Endothelial cell of umbilical vein (primary cell): Measurements from ENCODE around the gene MT1B. TPM values are rescaled to one million over a fixed set of nuclear protein-coding genes. Genes with fewer than 3 reads are reported as not detected.

Source experiments
- BruUV-seq: library from RNA; stranded (reverse); fragments of 400-500 nt; replicated peaks from 2 replicates; lab custom pipeline; 2021; lab: Mats Ljungman, UMichigan
- CTCF ChIA-PET: fragments of 300-600, 350-600 bp; sonication (Branson Sonifier 250); formaldehyde crosslinking; loops from one replicate; lab custom pipeline; 2021; ENCODE audit warnings: antibody characterized with exemption, inconsistent platforms; lab: Charles Lee
- POLR2A ChIA-PET: fragments of 300-600, 350-600 bp; sonication (Branson Sonifier 250); formaldehyde crosslinking; loops from one replicate; lab custom pipeline; 2021; ENCODE audit warnings: antibody characterized with exemption, inconsistent platforms; lab: Charles Lee
- DNase-seq: peaks from one replicate; pipeline ENCODE4 v3.0.0-alpha.2; 2011; ENCODE audit warnings: low read depth, low spot score
- FAIRE-seq: peaks from 2 replicates; lab custom pipeline; 2011; peaks lifted over from hg19 to GRCh38; lab: Jason Lieb, UNC
- H2AFZ ChIP-seq: 2 replicates; pipeline ENCODE4 v1.6.0; 2012; ENCODE audit warnings: low read depth, low read length, control low read depth, inconsistent platforms
- H3K27ac ChIP-seq: 2 replicates; pipeline ENCODE4 v1.5.1; 2011; ENCODE audit warnings: low read depth, mild to moderate bottlenecking, control low read depth, low read length, moderate library complexity; ENCODE audit not compliant: insufficient read depth
- H3K27me3 ChIP-seq, 2 experiments: 2 replicates each; pipeline versions ENCODE4 v1.6.0 to v1.6.1; 2011; ENCODE audit warnings: low read length in 2 of 2, mixed read lengths in 1 of 2; ENCODE audit not compliant: control insufficient read depth in 2 of 2, insufficient read depth in 2 of 2
- H3K36me3 ChIP-seq, 2 experiments: 2 replicates in 1 of 2; 3 replicates in 1 of 2; pipeline ENCODE4 v1.5.1; 2011; ENCODE audit warnings: low read length in 2 of 2, mild to moderate bottlenecking in 1 of 2, moderate library complexity in 1 of 2; ENCODE audit not compliant: control insufficient read depth in 2 of 2, insufficient read depth in 2 of 2; ENCODE audit errors: extremely low read depth in 1 of 2
- H3K4me1 ChIP-seq: 3 replicates; pipeline ENCODE4 v1.5.1; 2011; ENCODE audit warnings: mild to moderate bottlenecking, low read length; ENCODE audit not compliant: control insufficient read depth, insufficient read depth; ENCODE audit errors: extremely low read depth
- H3K4me2 ChIP-seq: 2 replicates; pipeline ENCODE4 v1.6.1; 2011; ENCODE audit warnings: low read length, control low read depth, mixed read lengths; ENCODE audit not compliant: insufficient read depth
- H3K4me3 ChIP-seq, 3 experiments: fragments of 200-600 bp in 1 of 3; sonication (generic), shearing (Covaris generic) in 1 of 3; replicated peaks in 1 of 3; 2 replicates each; pipeline ENCODE4 v1.5.1; 2011 to 2016; ENCODE audit warnings: control low read depth in 3 of 3, low read length in 3 of 3, mild to moderate bottlenecking in 2 of 3, inconsistent platforms in 1 of 3, low read depth in 1 of 3, moderate library complexity in 1 of 3; ENCODE audit not compliant: insufficient read depth in 1 of 3
- H3K79me2 ChIP-seq: 2 replicates; pipeline ENCODE4 v1.6.0; 2012; ENCODE audit warnings: low read length, inconsistent platforms; ENCODE audit not compliant: control insufficient read depth, insufficient read depth
- H3K9ac ChIP-seq: replicated peaks from 2 replicates; pipeline ENCODE3; 2011; ENCODE audit warnings: low read length, control low read depth; ENCODE audit not compliant: insufficient read depth; ENCODE audit errors: extremely low read depth
- H3K9me1 ChIP-seq: replicated peaks from 3 replicates; pipeline ENCODE4 v1.6.0; 2011; ENCODE audit warnings: mild to moderate bottlenecking, low read length; ENCODE audit not compliant: control insufficient read depth, insufficient read depth; ENCODE audit errors: extremely low read depth
- H3K9me3 ChIP-seq: replicated peaks from 2 replicates; pipeline ENCODE4 v1.5.1; 2012; ENCODE audit warnings: low read length, inconsistent platforms; ENCODE audit not compliant: control insufficient read depth, insufficient read depth
- H4K20me1 ChIP-seq: replicated peaks from 2 replicates; pipeline ENCODE3; 2011; ENCODE audit warnings: mild to moderate bottlenecking, low read length; ENCODE audit not compliant: control insufficient read depth, insufficient read depth; ENCODE audit errors: extremely low read depth
- FOS ChIP-seq: IDR thresholded peaks from 2 replicates; pipeline ENCODE4 v1.6.1; 2011; ENCODE audit warnings: mild to moderate bottlenecking, low read length, moderate library complexity, borderline replicate concordance; ENCODE audit not compliant: insufficient read depth
- GATA2 ChIP-seq: IDR thresholded peaks from 2 replicates; pipeline ENCODE4 v1.7.0; 2011; ENCODE audit warnings: low read depth, mild to moderate bottlenecking, moderate library complexity, mixed read lengths, low read length; ENCODE audit not compliant: insufficient read length, insufficient read depth
- JUN ChIP-seq: IDR thresholded peaks from 2 replicates; pipeline ENCODE4 v1.6.1; 2011; ENCODE audit warnings: borderline replicate concordance, low read depth; ENCODE audit not compliant: insufficient read length, insufficient read depth
- MYC ChIP-seq: IDR thresholded peaks from one replicate; pipeline ENCODE4 v1.6.1; 2011; ENCODE audit warnings: mild to moderate bottlenecking, low read depth, low read length
- POLR2A ChIP-seq: IDR thresholded peaks from 2 replicates; pipeline ENCODE4 v1.6.1; 2012; ENCODE audit warnings: low read depth, mild to moderate bottlenecking, control low read depth, low read length
- POLR2AphosphoS5 ChIP-seq: IDR thresholded peaks from 2 replicates; pipeline ENCODE4 v1.6.1; 2012; ENCODE audit warnings: low read depth, mild to moderate bottlenecking, control low read depth, low read length, moderate library complexity; ENCODE audit not compliant: insufficient read depth
- dilution Hi-C: fragments of 300-500 bp; cut with MboI; formaldehyde crosslinking; loops from one replicate; pipeline ENCODE4 v1.15.0; 2019; ENCODE audit warnings: low sequenced_read_pairs; ENCODE audit not compliant: extremely low pct_ligation_motif_present
- intact Hi-C: fragments of 100-400 bp; cut with micrococcal nuclease; formaldehyde crosslinking; loops from one replicate; pipeline ENCODE4 v1.10.0; 2022
- polyA plus RNA-seq, 4 experiments: library from polyadenylated mRNA; depleted of rRNA in 3 of 4; stranded (reverse) in 3 of 4; unstranded in 1 of 4; fragments of >200 nt; gene quantifications; 2 replicates each; pipeline versions ENCODE4 v1.2.1 to v1.2.3, GENCODE V29; 2011 to 2012; ENCODE audit warnings: missing spikeins in 1 of 4
- total RNA-seq: library from RNA; stranded (reverse); gene quantifications from 2 replicates; pipeline ENCODE4 v1.2.3, GENCODE V29; 2021
- TF ChIP-seq, protein P1 (sequence below), 2 donors: IDR thresholded peaks; 1 replicate in 1 of 2; 2 replicates in 1 of 2; pipeline ENCODE4 v1.5.1; 2011; ENCODE audit warnings: low read length in 2 of 2, mild to moderate bottlenecking in 2 of 2, moderate library complexity in 2 of 2, control low read depth in 1 of 2, inconsistent platforms in 1 of 2, low read depth in 1 of 2; ENCODE audit not compliant: insufficient read depth in 1 of 2; ENCODE audit errors: extremely low read depth in 1 of 2
- TF ChIP-seq, protein P2 (sequence below): IDR thresholded peaks from 2 replicates; pipeline ENCODE4 v1.6.1; 2011; ENCODE audit not compliant: insufficient read depth, insufficient read length

Gene MT1B
- total and polyA plus RNA-seq, 2 donors (not counting 3 experiments of a cell fraction or from before 2014, with no cell fraction given): not detected

DNA sequence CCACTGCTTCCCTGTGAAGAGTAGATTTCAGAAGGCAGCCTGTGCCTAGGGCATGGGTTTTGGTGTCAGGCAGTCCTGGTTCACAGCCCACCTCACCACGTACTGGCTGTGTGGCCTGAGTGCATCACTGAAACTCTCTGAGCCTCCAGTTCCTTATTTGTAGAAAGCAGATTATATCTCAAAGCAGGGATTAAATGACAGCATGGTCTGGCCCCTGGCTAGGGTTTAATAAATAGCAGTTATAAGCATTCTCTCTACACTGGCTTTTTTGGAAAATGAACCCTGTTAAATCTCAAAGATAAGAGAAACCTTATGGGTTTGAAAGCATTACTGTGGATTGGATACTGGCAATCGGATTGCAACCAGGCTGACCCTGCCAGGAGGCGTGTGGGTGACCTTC, 22.2 kb upstream of the MT1B start:
- CTCF ChIA-PET: interaction anchor here (1.0 to 1.9 kb wide), 2 partner anchors 26 to 72 kb away, joined by 5 to 8 read pairs; no protein-coding TSS in a partner anchor
- FAIRE-seq: no peak
- no peak for TF ChIP-seq FOS
- TF ChIP-seq GATA2: no peak
- TF ChIP-seq POLR2AphosphoS5: no peak
- TF ChIP-seq MYC: no peak

DNA sequence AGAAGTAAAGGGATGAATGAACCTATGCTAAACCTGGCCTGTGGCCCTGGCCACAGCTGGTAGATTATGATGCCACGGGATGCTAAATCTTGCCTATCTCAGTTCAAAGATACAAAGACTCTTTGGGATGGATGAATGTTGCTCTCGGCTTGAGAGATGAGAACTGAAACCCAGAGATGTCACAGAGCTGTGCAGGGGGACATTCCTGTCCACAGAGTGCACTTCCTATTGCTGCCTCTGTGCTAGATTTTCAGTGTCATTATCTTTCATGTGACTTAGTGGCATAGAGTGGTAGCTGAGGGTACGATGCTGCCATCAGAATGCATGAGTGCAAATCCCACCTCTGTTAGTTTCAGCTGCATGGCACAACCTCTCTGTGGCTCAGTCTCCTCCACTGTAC, 21.6 kb upstream of the MT1B start:
- no peak overlapping the region for H3K9ac ChIP-seq
- H3K9me3 ChIP-seq: no peaks in the 10 kb centered on the region
- peaks cover 10 to 12% of the 10 kb centered on the region in 2 experiments for H3K27me3 ChIP-seq
- POLR2A ChIA-PET: no interaction called here
- H3K36me3 ChIP-seq: no peaks in the 10 kb centered on the region
- H3K4me3 ChIP-seq: no peak overlapping the region
- intact Hi-C loops (no loop called here), dilution Hi-C loops (no loop called here)
- CTCF ChIA-PET: interaction anchor here (1.0 to 2.5 kb wide), 5 partner anchors 13 to 72 kb away, joined by 3 to 14 read pairs (median 5); no protein-coding TSS in a partner anchor
- H3K79me2 ChIP-seq: peaks cover 9% of the 10 kb centered on the region
- BruUV-seq: no TSS peak
- TF ChIP-seq, protein P1, sequence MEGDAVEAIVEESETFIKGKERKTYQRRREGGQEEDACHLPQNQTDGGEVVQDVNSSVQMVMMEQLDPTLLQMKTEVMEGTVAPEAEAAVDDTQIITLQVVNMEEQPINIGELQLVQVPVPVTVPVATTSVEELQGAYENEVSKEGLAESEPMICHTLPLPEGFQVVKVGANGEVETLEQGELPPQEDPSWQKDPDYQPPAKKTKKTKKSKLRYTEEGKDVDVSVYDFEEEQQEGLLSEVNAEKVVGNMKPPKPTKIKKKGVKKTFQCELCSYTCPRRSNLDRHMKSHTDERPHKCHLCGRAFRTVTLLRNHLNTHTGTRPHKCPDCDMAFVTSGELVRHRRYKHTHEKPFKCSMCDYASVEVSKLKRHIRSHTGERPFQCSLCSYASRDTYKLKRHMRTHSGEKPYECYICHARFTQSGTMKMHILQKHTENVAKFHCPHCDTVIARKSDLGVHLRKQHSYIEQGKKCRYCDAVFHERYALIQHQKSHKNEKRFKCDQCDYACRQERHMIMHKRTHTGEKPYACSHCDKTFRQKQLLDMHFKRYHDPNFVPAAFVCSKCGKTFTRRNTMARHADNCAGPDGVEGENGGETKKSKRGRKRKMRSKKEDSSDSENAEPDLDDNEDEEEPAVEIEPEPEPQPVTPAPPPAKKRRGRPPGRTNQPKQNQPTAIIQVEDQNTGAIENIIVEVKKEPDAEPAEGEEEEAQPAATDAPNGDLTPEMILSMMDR (IDR thresholded peaks at IDR 0.05; ENCODE audit: extremely low read depth in 1 of 2, insufficient read depth in 1 of 2, low read depth in 1 of 2, low read length in 2 of 2): no peak
- TF ChIP-seq POLR2AphosphoS5 (no peak), GATA2 (no peak), POLR2A (no peak), JUN (no peak), MYC (no peak), FOS (no peak)
- TF ChIP-seq, protein P2, sequence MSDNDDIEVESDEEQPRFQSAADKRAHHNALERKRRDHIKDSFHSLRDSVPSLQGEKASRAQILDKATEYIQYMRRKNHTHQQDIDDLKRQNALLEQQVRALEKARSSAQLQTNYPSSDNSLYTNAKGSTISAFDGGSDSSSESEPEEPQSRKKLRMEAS: no peak
- H3K9me1 ChIP-seq: no peaks in the 10 kb centered on the region
- peaks cover 20% of the 10 kb centered on the region for H3K4me1 ChIP-seq
- FAIRE-seq (no peak), DNase-seq (no peak)
- no peak overlapping the region for H3K27ac ChIP-seq
- H4K20me1 ChIP-seq: no peaks in the 10 kb centered on the region
- no peak overlapping the region for H2AFZ ChIP-seq
- H3K4me2 ChIP-seq: no peak overlapping the region

More for the DNA sequence above, 22.2 kb upstream of the MT1B start:
- no TSS peak for BruUV-seq
- H4K20me1 ChIP-seq: no peaks in the 10 kb centered on the region
- POLR2A ChIA-PET: no interaction called here
- dilution Hi-C loops (no loop called here), intact Hi-C loops (no loop called here)
- H3K9me1 ChIP-seq: no peaks in the 10 kb centered on the region
- peaks cover 20% of the 10 kb centered on the region for H3K4me1 ChIP-seq
- H3K4me2 ChIP-seq: no peak overlapping the region
- H3K27ac ChIP-seq: no peak overlapping the region
- peaks cover 4 to 6% of the 10 kb centered on the region in 2 experiments for H3K27me3 ChIP-seq
- H3K9me3 ChIP-seq: no peaks in the 10 kb centered on the region
- no peak overlapping the region for H3K9ac ChIP-seq
- no peak overlapping the region for H3K4me3 ChIP-seq
- H3K79me2 ChIP-seq: peaks cover 12% of the 10 kb centered on the region
- H2AFZ ChIP-seq: no peak overlapping the region
- DNase-seq: no peak
- no peaks in the 10 kb centered on the region for H3K36me3 ChIP-seq
